ENCODE measurements around the gene SMIM27.
"Not testable (repeated sequence)": the region's sequence is repeated elsewhere in the genome, so short reads cannot be mapped to it uniquely, and the experiment has no call there.

SMIM27 gene

GRCh38 chr9:32599021-32599420, 46.9 kb downstream of the SMIM27 start:
- DNase-seq (ENCODE audit: low spot score), result not testable (repeated sequence)
